ENCODE measurements around the gene PTDSS2. TPM values are rescaled to one million over a fixed set of nuclear protein-coding genes. Genes with fewer than 3 reads are reported as not detected.
A peak's percentile ranks its signal among the peaks of the same experiment; 100 is the strongest.

The PTDSS2 gene
- total and polyA plus RNA-seq, 5 donors from 2014 or later: 6.1 to 19.3 (median 7.0) TPM

- no peak overlapping the region for H3K4me3 ChIP-seq (ENCODE audit: low read depth, low read length)
- peaks cover 8% of the 10 kb centered on the region for H3K36me3 ChIP-seq (ENCODE audit: control insufficient read depth, insufficient read depth, low read length)
- no peak for DNase-seq
- no peaks in the 10 kb centered on the region for H3K27me3 ChIP-seq (ENCODE audit: control insufficient read depth, insufficient read depth, low read length)
- Mint-ChIP-seq H3K4me3 (peak overlapping the region in 3 of 4 donors; percentile 11 to 83 (median 28)), H3K4me1 (peaks cover 0 to 4% (median under 1%) of the 10 kb centered on the region in 4 donors), H3K9me3 (no peaks in the 10 kb centered on the region), H3K27me3 (no peaks in the 10 kb centered on the region), H3K36me3 (no peaks in the 10 kb centered on the region), H3K27ac (no peak overlapping the region)
- H3K9me3 ChIP-seq (ENCODE audit: control insufficient read depth in 2 of 2, low read length in 2 of 2): no peaks in the 10 kb centered on the region
- peaks cover 19% of the 10 kb centered on the region for H3K4me1 ChIP-seq (ENCODE audit: control insufficient read depth, insufficient read depth, low read length, poor library complexity, severe bottlenecking)
- ATAC-seq (ENCODE audit: low read depth in 2 of 2): no peak
- H3K27ac ChIP-seq (ENCODE audit: insufficient read depth, low read length, poor library complexity, severe bottlenecking): no peak overlapping the region
Measured at GRCh38 chr11:530960-531831, 81.1 kb downstream of the PTDSS2 start.

- no peaks in the 10 kb centered on the region for H3K27me3 Mint-ChIP-seq
- peaks cover 28% of the 10 kb centered on the region for H3K4me1 ChIP-seq (ENCODE audit: control insufficient read depth, insufficient read depth, low read length, poor library complexity, severe bottlenecking)
- ATAC-seq (ENCODE audit: low read depth in 2 of 2) (no peak), DNase-seq (no peak)
- no peaks in the 10 kb centered on the region for H3K27me3 ChIP-seq (ENCODE audit: control insufficient read depth, insufficient read depth, low read length)
- H3K27ac ChIP-seq (ENCODE audit: insufficient read depth, low read length, poor library complexity, severe bottlenecking): no peak overlapping the region
- no peaks in the 10 kb centered on the region for H3K9me3 Mint-ChIP-seq
- no peaks in the 10 kb centered on the region for H3K9me3 ChIP-seq (ENCODE audit: control insufficient read depth in 2 of 2, low read length in 2 of 2)
- no peak overlapping the region for H3K4me3 ChIP-seq (ENCODE audit: low read depth, low read length)
- no peaks in the 10 kb centered on the region for H3K36me3 Mint-ChIP-seq
- H3K27ac Mint-ChIP-seq: peak overlapping the region in 1 of 3 donors; percentile 20
- peaks cover 8% of the 10 kb centered on the region for H3K36me3 ChIP-seq (ENCODE audit: control insufficient read depth, insufficient read depth, low read length)
- peaks cover 0 to 7% (median 2%) of the 10 kb centered on the region in 4 donors for H3K4me1 Mint-ChIP-seq
- peak overlapping the region; percentile 11 to 83 (median 38) for H3K4me3 Mint-ChIP-seq
Measured at GRCh38 chr11:531919-532526, 81.9 kb downstream of the PTDSS2 start.

- Histone ChIP-seq H3K4me1 (ENCODE audit: control insufficient read depth, insufficient read depth, low read length, poor library complexity, severe bottlenecking) (peaks cover 33% of the 10 kb centered on the region), H3K27me3 (ENCODE audit: control insufficient read depth, insufficient read depth, low read length) (no peaks in the 10 kb centered on the region), H3K9me3 (ENCODE audit: control insufficient read depth in 2 of 2, low read length in 2 of 2) (no peaks in the 10 kb centered on the region), H3K4me3 (ENCODE audit: low read depth, low read length) (no peak overlapping the region), H3K27ac (ENCODE audit: insufficient read depth, low read length, poor library complexity, severe bottlenecking) (no peak overlapping the region), H3K36me3 (ENCODE audit: control insufficient read depth, insufficient read depth, low read length) (peaks cover 8% of the 10 kb centered on the region)
- peak overlapping the region in 1 of 4 donors; percentile 15 for H3K4me3 Mint-ChIP-seq
- no peak for ATAC-seq (ENCODE audit: low read depth in 2 of 2)
- H3K27me3 Mint-ChIP-seq: no peaks in the 10 kb centered on the region
- H3K9me3 Mint-ChIP-seq: no peaks in the 10 kb centered on the region
- H3K36me3 Mint-ChIP-seq: no peaks in the 10 kb centered on the region
- DNase-seq: no peak
- peaks cover 0 to 12% (median 4%) of the 10 kb centered on the region in 4 donors for H3K4me1 Mint-ChIP-seq
- no peak overlapping the region for H3K27ac Mint-ChIP-seq
Measured at GRCh38 chr11:532527-532985, 82.5 kb downstream of the PTDSS2 start.

- Histone ChIP-seq H3K27ac (ENCODE audit: insufficient read depth, low read length, poor library complexity, severe bottlenecking) (no peak overlapping the region), H3K36me3 (ENCODE audit: control insufficient read depth, insufficient read depth, low read length) (peaks cover 8% of the 10 kb centered on the region), H3K4me3 (ENCODE audit: low read depth, low read length) (no peak overlapping the region), H3K9me3 (ENCODE audit: control insufficient read depth in 2 of 2, low read length in 2 of 2) (no peaks in the 10 kb centered on the region), H3K27me3 (ENCODE audit: control insufficient read depth, insufficient read depth, low read length) (no peaks in the 10 kb centered on the region), H3K4me1 (ENCODE audit: control insufficient read depth, insufficient read depth, low read length, poor library complexity, severe bottlenecking) (peaks cover 38% of the 10 kb centered on the region)
- peaks cover 0 to 17% (median 7%) of the 10 kb centered on the region in 4 donors for H3K4me1 Mint-ChIP-seq
- ATAC-seq (ENCODE audit: low read depth in 2 of 2): no peak
- no peak overlapping the region for H3K27ac Mint-ChIP-seq
- no peaks in the 10 kb centered on the region for H3K27me3 Mint-ChIP-seq
- H3K9me3 Mint-ChIP-seq: no peaks in the 10 kb centered on the region
- peak overlapping the region in 2 of 4 donors; percentile 39 to 56 for H3K4me3 Mint-ChIP-seq
- no peak for DNase-seq
- H3K36me3 Mint-ChIP-seq: no peaks in the 10 kb centered on the region
Measured at GRCh38 chr11:532986-533585, 83.0 kb downstream of the PTDSS2 start.

- no peaks in the 10 kb centered on the region for H3K27me3 Mint-ChIP-seq
- no peak overlapping the region for H3K27ac Mint-ChIP-seq
- peaks cover 0 to 24% (median 10%) of the 10 kb centered on the region in 4 donors for H3K4me1 Mint-ChIP-seq
- DNase-seq (no peak), ATAC-seq (ENCODE audit: low read depth in 2 of 2) (no peak)
- H3K9me3 Mint-ChIP-seq: no peaks in the 10 kb centered on the region
- peaks cover 44% of the 10 kb centered on the region for H3K4me1 ChIP-seq (ENCODE audit: control insufficient read depth, insufficient read depth, low read length, poor library complexity, severe bottlenecking)
- H3K4me3 ChIP-seq (ENCODE audit: low read depth, low read length): no peak overlapping the region
- peak overlapping the region; percentile 63 to 81 (median 69) for H3K4me3 Mint-ChIP-seq
- H3K9me3 ChIP-seq (ENCODE audit: control insufficient read depth in 2 of 2, low read length in 2 of 2): no peaks in the 10 kb centered on the region
- no peak overlapping the region for H3K27ac ChIP-seq (ENCODE audit: insufficient read depth, low read length, poor library complexity, severe bottlenecking)
- peaks cover 8% of the 10 kb centered on the region for H3K36me3 ChIP-seq (ENCODE audit: control insufficient read depth, insufficient read depth, low read length)
- H3K27me3 ChIP-seq (ENCODE audit: control insufficient read depth, insufficient read depth, low read length): no peaks in the 10 kb centered on the region
- H3K36me3 Mint-ChIP-seq: no peaks in the 10 kb centered on the region
Measured at GRCh38 chr11:533586-534395, 83.7 kb downstream of the PTDSS2 start.

GRCh38 chr11:534396-535209 lies 84.5 kb downstream of the PTDSS2 start:
- Histone ChIP-seq H3K4me1 (ENCODE audit: control insufficient read depth, insufficient read depth, low read length, poor library complexity, severe bottlenecking) (peaks cover 44% of the 10 kb centered on the region), H3K4me3 (ENCODE audit: low read depth, low read length) (no peak overlapping the region), H3K36me3 (ENCODE audit: control insufficient read depth, insufficient read depth, low read length) (peaks cover 8% of the 10 kb centered on the region), H3K9me3 (ENCODE audit: control insufficient read depth in 2 of 2, low read length in 2 of 2) (no peaks in the 10 kb centered on the region), H3K27me3 (ENCODE audit: control insufficient read depth, insufficient read depth, low read length) (no peaks in the 10 kb centered on the region), H3K27ac (ENCODE audit: insufficient read depth, low read length, poor library complexity, severe bottlenecking) (peak overlapping the region; percentile 55)
- H3K4me1 Mint-ChIP-seq: peaks cover 0 to 26% (median 11%) of the 10 kb centered on the region in 4 donors
- ATAC-seq (ENCODE audit: low read depth in 2 of 2): no peak
- peak in 2 of 3 donors; percentile 34 to 59 for DNase-seq
- H3K27ac Mint-ChIP-seq: peak overlapping the region in 1 of 3 donors; percentile 36
- no peaks in the 10 kb centered on the region for H3K9me3 Mint-ChIP-seq
- H3K27me3 Mint-ChIP-seq: no peaks in the 10 kb centered on the region
- no peaks in the 10 kb centered on the region for H3K36me3 Mint-ChIP-seq
- peak overlapping the region; percentile 72 to 89 (median 78) for H3K4me3 Mint-ChIP-seq
